Caco-2 (cell line): Measurements from ENCODE around the gene OXNAD1. TPM values are rescaled to one million over a fixed set of nuclear protein-coding genes. Genes with fewer than 3 reads are reported as not detected.

ENCODE experiments used
- BruUV-seq: library from RNA; stranded (reverse); fragments of 400-500 nt; replicated peaks from 2 replicates; lab custom pipeline; 2021; lab: Mats Ljungman, UMichigan
- CTCF ChIA-PET: fragments of 300-600 bp; sonication (Branson Sonifier 250); formaldehyde crosslinking; loops from one replicate; lab custom pipeline; 2022; ENCODE audit warnings: antibody characterized with exemption; lab: Charles Lee
- POLR2A ChIA-PET: fragments of 300-600 bp; sonication (Branson Sonifier 250); formaldehyde crosslinking; loops from one replicate; lab custom pipeline; 2022; ENCODE audit warnings: antibody characterized with exemption; lab: Charles Lee
- DNase-seq, 2 experiments: peaks; one replicate each; pipeline versions ENCODE4 v3.0.0 to v3.0.0-alpha.2; 2020 to 2022
- H3K27me3 ChIP-seq: replicated peaks from 2 replicates; pipeline ENCODE4 v1.6.0; 2011; ENCODE audit warnings: low read length; ENCODE audit not compliant: control insufficient read depth, insufficient read depth
- H3K36me3 ChIP-seq: 2 replicates; pipeline ENCODE4 v1.5.1; 2011; ENCODE audit warnings: low read length; ENCODE audit not compliant: control insufficient read depth, insufficient read depth
- H3K4me1 ChIP-seq: fragments of 250-450 bp; sonication (Bioruptor Pico); 2 replicates; pipeline ENCODE4 v1.5.1; 2020; ENCODE audit warnings: mild to moderate bottlenecking
- H3K4me3 ChIP-seq: 2 replicates; pipeline ENCODE4 v1.5.1; 2011; ENCODE audit warnings: low read depth, mild to moderate bottlenecking, control low read depth, low read length
- H3K9me3 ChIP-seq: fragments of 250-450 bp; sonication (Bioruptor Pico); 2 replicates; pipeline ENCODE4 v1.5.1; 2020; ENCODE audit warnings: mild to moderate bottlenecking, moderate library complexity
- H3K27ac Mint-ChIP-seq: one replicate; pipeline ENCODE4 v1.8.0; 2022; ENCODE audit warnings: mixed read lengths; ENCODE audit not compliant: unreplicated experiment
- H3K27me3 Mint-ChIP-seq: one replicate; pipeline ENCODE4 v1.8.0; 2022; ENCODE audit warnings: mixed read lengths; ENCODE audit not compliant: insufficient read depth, unreplicated experiment
- H3K36me3 Mint-ChIP-seq: one replicate; pipeline ENCODE4 v1.8.0; 2022; ENCODE audit warnings: mild to moderate bottlenecking, mixed read lengths; ENCODE audit not compliant: insufficient read depth, unreplicated experiment
- H3K4me1 Mint-ChIP-seq: one replicate; pipeline ENCODE4 v1.8.0; 2022; ENCODE audit warnings: low read depth, mixed read lengths; ENCODE audit not compliant: unreplicated experiment
- H3K4me3 Mint-ChIP-seq: one replicate; pipeline ENCODE4 v1.8.0; 2022; ENCODE audit warnings: mild to moderate bottlenecking, moderate library complexity, mixed read lengths; ENCODE audit not compliant: unreplicated experiment
- H3K9me3 Mint-ChIP-seq: one replicate; pipeline ENCODE4 v1.8.0; 2022; ENCODE audit warnings: mixed read lengths; ENCODE audit not compliant: unreplicated experiment
- CTCF ChIP-seq, 2 experiments: fragments of 200-600 bp in 1 of 2; IDR thresholded peaks; 1 replicate in 1 of 2; 2 replicates in 1 of 2; pipeline versions ENCODE4 v1.5.1 to v1.8.0; 2011 to 2022; ENCODE audit warnings: antibody characterized with exemption in 1 of 2, control low read depth in 1 of 2, inconsistent platforms in 1 of 2, low read depth in 1 of 2, low read length in 1 of 2, mild to moderate bottlenecking in 1 of 2, moderate library complexity in 1 of 2; ENCODE audit not compliant: insufficient read depth in 1 of 2, severe bottlenecking in 1 of 2, unreplicated experiment in 1 of 2
- intact Hi-C: fragments of 100-400 bp; cut with micrococcal nuclease; formaldehyde crosslinking; loops from one replicate; pipeline ENCODE4 v1.10.0; 2022; ENCODE audit not compliant: unreplicated experiment
- total RNA-seq: library from RNA; stranded (reverse); gene quantifications from 2 replicates; pipeline ENCODE4 v1.2.3, GENCODE V29; 2022

OXNAD1 gene
- total RNA-seq, 1 experiment from 2014 or later: 20.0 TPM

- POLR2A ChIA-PET: no interaction called here
- no peaks in the 10 kb centered on the region for H3K36me3 Mint-ChIP-seq
- intact Hi-C loops: no loop called here
- H3K9me3 Mint-ChIP-seq: peaks cover 19% of the 10 kb centered on the region
- no peak overlapping the region for H3K4me3 Mint-ChIP-seq
- BruUV-seq: no TSS peak
- H3K4me3 ChIP-seq: no peak overlapping the region
- no peaks in the 10 kb centered on the region for H3K9me3 ChIP-seq
- DNase-seq: no peak
- H3K27ac Mint-ChIP-seq: no peak overlapping the region
- no peaks in the 10 kb centered on the region for H3K27me3 ChIP-seq
- peaks cover 4% of the 10 kb centered on the region for H3K27me3 Mint-ChIP-seq
- no peaks in the 10 kb centered on the region for H3K36me3 ChIP-seq
- no peaks in the 10 kb centered on the region for H3K4me1 ChIP-seq
- H3K4me1 Mint-ChIP-seq: no peaks in the 10 kb centered on the region
- CTCF ChIA-PET: no interaction called here
- TF ChIP-seq CTCF (IDR thresholded peaks at IDR 0.05; ENCODE audit: insufficient read depth in 1 of 2, low read depth in 1 of 2, low read length in 1 of 2, severe bottlenecking in 1 of 2, unreplicated experiment in 1 of 2): no peak
Observed at GRCh38 chr3:16236030-16236639, 28.9 kb upstream of the OXNAD1 start.

GRCh38 chr3:16236856-16237393, 28.1 kb upstream of the OXNAD1 start:
- H3K36me3 Mint-ChIP-seq: no peaks in the 10 kb centered on the region

GRCh38 chr3:16239086-16239770, 25.8 kb upstream of the OXNAD1 start:
- Mint-ChIP-seq H3K4me3 (no peak overlapping the region), H3K4me1 (no peaks in the 10 kb centered on the region), H3K9me3 (peaks cover 9% of the 10 kb centered on the region), H3K27ac (no peak overlapping the region), H3K36me3 (no peaks in the 10 kb centered on the region), H3K27me3 (peaks cover 4% of the 10 kb centered on the region)
- Histone ChIP-seq H3K4me3 (no peak overlapping the region), H3K9me3 (no peaks in the 10 kb centered on the region), H3K4me1 (no peaks in the 10 kb centered on the region), H3K36me3 (no peaks in the 10 kb centered on the region), H3K27me3 (no peaks in the 10 kb centered on the region)
- no peak for DNase-seq
- intact Hi-C loops: no loop called here
- BruUV-seq: no TSS peak
- no peak for TF ChIP-seq CTCF (IDR thresholded peaks at IDR 0.05; ENCODE audit: insufficient read depth in 1 of 2, low read depth in 1 of 2, low read length in 1 of 2, severe bottlenecking in 1 of 2, unreplicated experiment in 1 of 2)
- CTCF ChIA-PET: no interaction called here
- POLR2A ChIA-PET: no interaction called here

More at GRCh38 chr3:16236856-16237393, 28.1 kb upstream of the OXNAD1 start:
- no peak for TF ChIP-seq CTCF (IDR thresholded peaks at IDR 0.05; ENCODE audit: insufficient read depth in 1 of 2, low read depth in 1 of 2, low read length in 1 of 2, severe bottlenecking in 1 of 2, unreplicated experiment in 1 of 2)
- CTCF ChIA-PET: no interaction called here
- no peak overlapping the region for H3K27ac Mint-ChIP-seq
- peaks cover 4% of the 10 kb centered on the region for H3K27me3 Mint-ChIP-seq
- POLR2A ChIA-PET: no interaction called here
- no peaks in the 10 kb centered on the region for H3K27me3 ChIP-seq
- no peak for DNase-seq
- H3K4me3 Mint-ChIP-seq: no peak overlapping the region
- intact Hi-C loops: no loop called here
- H3K9me3 Mint-ChIP-seq: peaks cover 19% of the 10 kb centered on the region
- no TSS peak for BruUV-seq
- H3K36me3 ChIP-seq: no peaks in the 10 kb centered on the region
- H3K4me3 ChIP-seq: no peak overlapping the region
- no peaks in the 10 kb centered on the region for H3K9me3 ChIP-seq
- H3K4me1 ChIP-seq: no peaks in the 10 kb centered on the region
- no peaks in the 10 kb centered on the region for H3K4me1 Mint-ChIP-seq
